SU-DHL-6 (cell line): Measurements from ENCODE around the gene PCSK1.

Experiments used
- H2AFZ ChIP-seq: fragments of 200-600 bp; sonication (generic); 2 replicates; pipeline ENCODE4 v1.6.1; 2014; ENCODE audit warnings: low read depth, mild to moderate bottlenecking, moderate library complexity, mixed read lengths, antibody characterized with exemption, low read length; ENCODE audit not compliant: severe bottlenecking
- H3F3A ChIP-seq: fragments of 200-600 bp; shearing (Covaris generic); 2 replicates; pipeline ENCODE4 v1.6.0; 2016; ENCODE audit warnings: antibody characterized with exemption, mild to moderate bottlenecking; ENCODE audit not compliant: insufficient read depth
- H3K27ac ChIP-seq: fragments of 200-600 bp; sonication (generic); 2 replicates; pipeline ENCODE4 v1.5.1; 2016; ENCODE audit warnings: low read depth, mild to moderate bottlenecking, low read length, moderate library complexity, mixed read lengths
- H3K27me3 ChIP-seq: fragments of 200-600 bp; sonication (generic), shearing (Covaris generic); 2 replicates; pipeline ENCODE4 v1.6.0; 2014; ENCODE audit warnings: mild to moderate bottlenecking, low read length
- H3K36me3 ChIP-seq: fragments of 200-600 bp; sonication (generic); 2 replicates; pipeline ENCODE4 v1.6.1; 2014; ENCODE audit warnings: mild to moderate bottlenecking, low read length, mixed read lengths
- H3K4me2 ChIP-seq: fragments of 300-600, 200-600 bp; shearing (Covaris generic), sonication (generic); 2 replicates; pipeline ENCODE4 v1.6.0; 2014; ENCODE audit warnings: low read length, low read depth, mild to moderate bottlenecking; ENCODE audit not compliant: poor library complexity, severe bottlenecking
- H3K4me3 ChIP-seq: fragments of 200-600 bp; sonication (generic); 2 replicates; pipeline ENCODE4 v1.5.1; 2014; ENCODE audit warnings: antibody characterized with exemption, low read length, mild to moderate bottlenecking, mixed read lengths; ENCODE audit not compliant: insufficient read depth, poor library complexity, severe bottlenecking
- H3K79me2 ChIP-seq: fragments of 200-600 bp; sonication (generic); 2 replicates; pipeline ENCODE4 v1.6.1; 2014; ENCODE audit warnings: mild to moderate bottlenecking, low read length, moderate library complexity; ENCODE audit not compliant: insufficient read depth
- H3K9ac ChIP-seq: fragments of 200-600 bp; sonication (generic); 2 replicates; pipeline ENCODE4 v1.7.0; 2014; ENCODE audit warnings: mild to moderate bottlenecking, low read length
- H3K9me2 ChIP-seq: fragments of 200-600 bp; sonication (generic); replicated peaks from 2 replicates; pipeline ENCODE4 v1.6.1; 2014; ENCODE audit warnings: low read length; ENCODE audit not compliant: insufficient read depth
- H3K9me3 ChIP-seq: fragments of 200-600 bp; sonication (generic); 2 replicates; pipeline ENCODE4 v1.6.1; 2014; ENCODE audit warnings: low read length, mixed read lengths; ENCODE audit not compliant: insufficient read depth
- H4K20me1 ChIP-seq: fragments of 200-600 bp; sonication (generic); 2 replicates; pipeline ENCODE4 v1.6.1; 2014; ENCODE audit warnings: low read depth, mild to moderate bottlenecking, antibody characterized with exemption, low read length, moderate library complexity, mixed read lengths
- EZH2phosphoT487 ChIP-seq: fragments of 200-600 bp; sonication (generic), shearing (Covaris generic); conservative IDR thresholded peaks from 2 replicates; pipeline ENCODE4 v1.6.1; 2018; ENCODE audit warnings: mild to moderate bottlenecking, antibody characterized with exemption, low read length, moderate library complexity, mixed read lengths
- TF ChIP-seq, protein P1 (sequence below): fragments of 200-600 bp; sonication (generic); IDR thresholded peaks from one replicate; pipeline ENCODE4 v1.5.1; 2017; ENCODE audit warnings: antibody characterized with exemption, mild to moderate bottlenecking, low read length, moderate library complexity; ENCODE audit not compliant: insufficient read depth, poor library complexity, severe bottlenecking

PCSK1 gene

DNA sequence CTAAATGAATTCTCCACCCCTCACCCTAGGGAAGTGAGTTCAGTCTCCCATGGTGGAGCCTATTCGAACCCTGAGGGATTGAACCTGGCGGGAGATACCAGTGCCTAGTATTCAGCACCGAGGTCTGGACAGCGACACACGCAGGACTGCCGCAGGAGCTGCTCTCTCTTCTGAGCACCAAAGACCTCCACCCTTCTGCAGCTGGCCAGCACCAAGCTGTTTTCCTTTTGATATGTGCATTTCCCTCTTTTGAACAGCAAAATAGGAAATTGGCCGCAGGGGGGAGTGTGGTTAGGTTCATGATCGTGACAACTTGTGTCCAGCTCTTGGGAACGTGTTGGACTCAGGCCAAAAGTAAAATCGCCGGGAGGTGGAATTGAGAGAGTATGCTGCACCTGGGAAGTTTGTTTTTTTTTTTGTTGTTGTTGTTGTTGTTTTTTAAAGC lies 1.2 kb upstream of the PCSK1 start:
- H2AFZ ChIP-seq = no peak overlapping the region
- no peaks in the 10 kb centered on the region for H4K20me1 ChIP-seq
- TF ChIP-seq, protein P1, sequence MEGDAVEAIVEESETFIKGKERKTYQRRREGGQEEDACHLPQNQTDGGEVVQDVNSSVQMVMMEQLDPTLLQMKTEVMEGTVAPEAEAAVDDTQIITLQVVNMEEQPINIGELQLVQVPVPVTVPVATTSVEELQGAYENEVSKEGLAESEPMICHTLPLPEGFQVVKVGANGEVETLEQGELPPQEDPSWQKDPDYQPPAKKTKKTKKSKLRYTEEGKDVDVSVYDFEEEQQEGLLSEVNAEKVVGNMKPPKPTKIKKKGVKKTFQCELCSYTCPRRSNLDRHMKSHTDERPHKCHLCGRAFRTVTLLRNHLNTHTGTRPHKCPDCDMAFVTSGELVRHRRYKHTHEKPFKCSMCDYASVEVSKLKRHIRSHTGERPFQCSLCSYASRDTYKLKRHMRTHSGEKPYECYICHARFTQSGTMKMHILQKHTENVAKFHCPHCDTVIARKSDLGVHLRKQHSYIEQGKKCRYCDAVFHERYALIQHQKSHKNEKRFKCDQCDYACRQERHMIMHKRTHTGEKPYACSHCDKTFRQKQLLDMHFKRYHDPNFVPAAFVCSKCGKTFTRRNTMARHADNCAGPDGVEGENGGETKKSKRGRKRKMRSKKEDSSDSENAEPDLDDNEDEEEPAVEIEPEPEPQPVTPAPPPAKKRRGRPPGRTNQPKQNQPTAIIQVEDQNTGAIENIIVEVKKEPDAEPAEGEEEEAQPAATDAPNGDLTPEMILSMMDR = no peak
- no peak for TF ChIP-seq EZH2phosphoT487
- no peaks in the 10 kb centered on the region for H3K79me2 ChIP-seq
- no peaks in the 10 kb centered on the region for H3K36me3 ChIP-seq
- H3F3A ChIP-seq = no peaks in the 10 kb centered on the region
- H3K4me3 ChIP-seq = no peak overlapping the region
- no peak overlapping the region for H3K4me2 ChIP-seq
- no peaks in the 10 kb centered on the region for H3K27me3 ChIP-seq
- no peak overlapping the region for H3K9ac ChIP-seq
- no peaks in the 10 kb centered on the region for H3K9me3 ChIP-seq
- H3K27ac ChIP-seq = no peak overlapping the region
- H3K9me2 ChIP-seq = no peaks in the 10 kb centered on the region

- Histone ChIP-seq H3K36me3 (no peaks in the 10 kb centered on the region), H3F3A (no peaks in the 10 kb centered on the region), H3K79me2 (no peaks in the 10 kb centered on the region), H2AFZ (no peak overlapping the region), H3K9me2 (no peaks in the 10 kb centered on the region), H3K9ac (no peak overlapping the region), H4K20me1 (no peaks in the 10 kb centered on the region), H3K4me2 (no peak overlapping the region), H3K27me3 (no peaks in the 10 kb centered on the region), H3K9me3 (no peaks in the 10 kb centered on the region), H3K4me3 (no peak overlapping the region), H3K27ac (no peak overlapping the region)
- TF ChIP-seq, protein P1 = no peak
- no peak for TF ChIP-seq EZH2phosphoT487
These were observed 607 bp downstream of the PCSK1 start for GRCh38 chr5:96432216-96433065.

DNA sequence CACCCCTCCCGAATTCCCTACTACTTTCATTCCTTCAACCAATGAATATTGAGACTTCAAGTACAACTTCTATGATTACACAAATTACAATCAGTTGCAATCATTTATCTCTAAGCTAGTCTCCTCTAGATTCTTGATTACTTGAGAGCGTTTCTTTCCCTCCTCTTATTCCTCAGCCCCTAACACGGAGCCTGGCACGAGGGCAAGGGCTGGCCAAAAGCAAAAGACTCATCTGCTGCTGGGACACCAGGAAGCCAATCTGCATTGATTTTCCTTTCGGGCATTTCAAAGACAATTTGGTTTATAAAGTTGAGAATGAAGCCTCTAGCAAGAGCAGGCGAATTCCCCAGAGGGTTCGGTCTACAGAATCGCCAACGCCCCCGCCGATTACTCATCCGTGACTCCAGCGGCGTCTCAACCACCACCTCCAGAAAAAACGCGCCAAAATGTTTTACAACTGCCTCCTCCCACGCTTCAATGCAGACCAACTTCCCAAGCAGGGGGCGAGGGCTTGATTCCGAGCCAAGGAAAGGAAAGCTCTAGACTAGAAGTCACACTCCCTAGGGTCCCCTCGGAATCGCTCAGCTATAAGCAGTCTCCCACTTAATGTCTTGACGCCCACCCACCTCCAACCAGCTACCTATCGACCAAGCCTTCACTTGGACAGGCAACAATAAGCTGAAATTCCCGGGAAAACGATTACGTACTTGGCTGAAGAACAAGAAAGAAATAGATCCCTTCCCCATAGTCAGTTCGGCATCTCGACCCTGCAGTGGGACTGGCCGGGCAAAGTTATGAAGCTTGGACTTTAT lies 1.5 kb downstream of the PCSK1 start:
- Histone ChIP-seq H3K4me3 (no peak overlapping the region), H3F3A (no peaks in the 10 kb centered on the region), H3K9me2 (no peaks in the 10 kb centered on the region), H3K79me2 (no peaks in the 10 kb centered on the region), H4K20me1 (no peaks in the 10 kb centered on the region), H3K4me2 (no peak overlapping the region), H3K9me3 (no peaks in the 10 kb centered on the region), H3K27me3 (no peaks in the 10 kb centered on the region), H2AFZ (no peak overlapping the region), H3K27ac (no peak overlapping the region), H3K9ac (no peak overlapping the region), H3K36me3 (no peaks in the 10 kb centered on the region)
- TF ChIP-seq EZH2phosphoT487 = no peak

GRCh38 chr5:96427824-96428223 lies 5.2 kb downstream of the PCSK1 start:
- H3K4me3 ChIP-seq = no peak overlapping the region
- no peaks in the 10 kb centered on the region for H3F3A ChIP-seq
- TF ChIP-seq, protein P1 = no peak
- no peak for TF ChIP-seq EZH2phosphoT487
- no peaks in the 10 kb centered on the region for H3K79me2 ChIP-seq
- no peaks in the 10 kb centered on the region for H3K9me3 ChIP-seq
- H3K36me3 ChIP-seq = no peaks in the 10 kb centered on the region
- H3K27ac ChIP-seq = no peak overlapping the region
- no peaks in the 10 kb centered on the region for H3K9me2 ChIP-seq
- H4K20me1 ChIP-seq = no peaks in the 10 kb centered on the region
- no peak overlapping the region for H2AFZ ChIP-seq
- H3K4me2 ChIP-seq = no peak overlapping the region
- no peaks in the 10 kb centered on the region for H3K27me3 ChIP-seq
- H3K9ac ChIP-seq = no peak overlapping the region
